ENCODE data around the gene WDFY4. TPM values are rescaled to one million over a fixed set of nuclear protein-coding genes. Genes with fewer than 3 reads are reported as not detected.

Gene WDFY4
- total RNA-seq, 1 donor from 2014 or later = 26.5 TPM

GRCh38 chr10:48833674-48834073, 149.0 kb downstream of the WDFY4 start:
- H3K36me3 ChIP-seq = no peaks in the 10 kb centered on the region
- ATAC-seq = no peak

GRCh38 chr10:48834189-48834965, 149.7 kb downstream of the WDFY4 start:
- DNase-seq = no peak
- H3K4me3 ChIP-seq = no peak overlapping the region
- no peaks in the 10 kb centered on the region for H3K4me1 ChIP-seq
- no peaks in the 10 kb centered on the region for H3K36me3 ChIP-seq
- intact Hi-C loops (cut with DNase I) = no loop called here
- no peak overlapping the region for H3K27ac ChIP-seq
- no peaks in the 10 kb centered on the region for H3K9me3 ChIP-seq
- no peaks in the 10 kb centered on the region for H3K27me3 ChIP-seq
- ATAC-seq = no peak
- no peak for TF ChIP-seq CTCF (IDR thresholded peaks at IDR 0.05)

More at GRCh38 chr10:48833674-48834073, 149.0 kb downstream of the WDFY4 start:
- H3K4me1 ChIP-seq = no peaks in the 10 kb centered on the region
- DNase-seq = no peak
- no peak overlapping the region for H3K4me3 ChIP-seq
- no peaks in the 10 kb centered on the region for H3K9me3 ChIP-seq
- intact Hi-C loops (cut with DNase I) = no loop called here
- TF ChIP-seq CTCF (IDR thresholded peaks at IDR 0.05) = no peak
- H3K27me3 ChIP-seq = no peaks in the 10 kb centered on the region
- H3K27ac ChIP-seq = no peak overlapping the region

GRCh38 chr10:48835781-48836180, 151.1 kb downstream of the WDFY4 start:
- Histone ChIP-seq H3K4me3 (no peak overlapping the region), H3K9me3 (no peaks in the 10 kb centered on the region), H3K27ac (no peak overlapping the region), H3K36me3 (no peaks in the 10 kb centered on the region), H3K27me3 (no peaks in the 10 kb centered on the region), H3K4me1 (no peaks in the 10 kb centered on the region)
- no peak for DNase-seq
- no peak for TF ChIP-seq CTCF (IDR thresholded peaks at IDR 0.05)
- intact Hi-C loops (cut with DNase I) = no loop called here
- ATAC-seq = no peak

- no peak overlapping the region for H3K27ac ChIP-seq
- intact Hi-C loops (cut with DNase I) = no loop called here
- DNase-seq = no peak
- H3K4me1 ChIP-seq = no peaks in the 10 kb centered on the region
- H3K27me3 ChIP-seq = no peaks in the 10 kb centered on the region
- no peaks in the 10 kb centered on the region for H3K36me3 ChIP-seq
- ATAC-seq = no peak
- no peak overlapping the region for H3K4me3 ChIP-seq
- H3K9me3 ChIP-seq = no peaks in the 10 kb centered on the region
- TF ChIP-seq CTCF (IDR thresholded peaks at IDR 0.05) = no peak
Measured at GRCh38 chr10:48836605-48837004, 151.9 kb downstream of the WDFY4 start.

GRCh38 chr10:48838834-48839233, 154.2 kb downstream of the WDFY4 start:
- Histone ChIP-seq H3K36me3 (no peaks in the 10 kb centered on the region), H3K4me1 (no peaks in the 10 kb centered on the region), H3K9me3 (no peaks in the 10 kb centered on the region), H3K27ac (no peak overlapping the region), H3K4me3 (no peak overlapping the region), H3K27me3 (no peaks in the 10 kb centered on the region)
- intact Hi-C loops (cut with DNase I) = no loop called here
- no peak for TF ChIP-seq CTCF (IDR thresholded peaks at IDR 0.05)
- no peak for DNase-seq
- no peak for ATAC-seq

All from upper lobe of right lung (tissue), 1 donor.